Measurements from ENCODE around the gene ATAD1.
"Not testable (repeated sequence)": the region's sequence is repeated elsewhere in the genome, so short reads cannot be mapped to it uniquely, and the experiment has no call there.

DNA sequence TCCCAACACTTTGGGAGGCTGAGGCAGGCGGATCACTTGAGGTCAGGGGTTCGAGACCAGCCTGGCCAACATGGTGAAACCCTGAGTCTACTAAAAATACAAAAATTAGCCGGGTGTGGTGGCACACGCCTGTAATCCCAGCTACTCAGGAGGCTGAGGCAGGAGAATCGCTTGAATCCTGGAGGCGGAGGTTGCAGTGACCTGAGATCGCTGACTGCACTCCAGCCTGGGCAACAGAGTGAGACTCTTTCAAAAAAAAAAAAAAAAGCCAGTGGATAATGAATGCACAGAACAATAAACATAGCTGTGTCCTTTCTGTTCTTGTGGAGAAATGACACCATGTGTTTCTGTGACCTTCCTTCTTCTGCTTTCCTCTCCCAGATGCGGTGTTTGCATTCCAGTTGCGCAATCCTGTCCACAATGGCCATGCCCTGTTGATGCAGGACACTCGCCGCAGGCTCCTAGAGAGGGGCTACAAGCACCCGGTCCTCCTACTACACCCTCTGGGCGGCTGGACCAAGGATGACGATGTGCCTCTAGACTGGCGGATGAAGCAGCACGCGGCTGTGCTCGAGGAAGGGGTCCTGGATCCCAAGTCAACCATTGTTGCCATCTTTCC, 74.9 kb downstream of the ATAD1 start:
- TF ChIP-seq, protein P1, sequence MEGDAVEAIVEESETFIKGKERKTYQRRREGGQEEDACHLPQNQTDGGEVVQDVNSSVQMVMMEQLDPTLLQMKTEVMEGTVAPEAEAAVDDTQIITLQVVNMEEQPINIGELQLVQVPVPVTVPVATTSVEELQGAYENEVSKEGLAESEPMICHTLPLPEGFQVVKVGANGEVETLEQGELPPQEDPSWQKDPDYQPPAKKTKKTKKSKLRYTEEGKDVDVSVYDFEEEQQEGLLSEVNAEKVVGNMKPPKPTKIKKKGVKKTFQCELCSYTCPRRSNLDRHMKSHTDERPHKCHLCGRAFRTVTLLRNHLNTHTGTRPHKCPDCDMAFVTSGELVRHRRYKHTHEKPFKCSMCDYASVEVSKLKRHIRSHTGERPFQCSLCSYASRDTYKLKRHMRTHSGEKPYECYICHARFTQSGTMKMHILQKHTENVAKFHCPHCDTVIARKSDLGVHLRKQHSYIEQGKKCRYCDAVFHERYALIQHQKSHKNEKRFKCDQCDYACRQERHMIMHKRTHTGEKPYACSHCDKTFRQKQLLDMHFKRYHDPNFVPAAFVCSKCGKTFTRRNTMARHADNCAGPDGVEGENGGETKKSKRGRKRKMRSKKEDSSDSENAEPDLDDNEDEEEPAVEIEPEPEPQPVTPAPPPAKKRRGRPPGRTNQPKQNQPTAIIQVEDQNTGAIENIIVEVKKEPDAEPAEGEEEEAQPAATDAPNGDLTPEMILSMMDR (IDR thresholded peaks at IDR 0.05), result not testable (repeated sequence)
- TF ChIP-seq POLR2A, EP300 (IDR thresholded peaks at IDR 0.05): not testable (repeated sequence)
